Psoas muscle (tissue), 8 donors: ENCODE results near the gene LRRC32. TPM values are rescaled to one million over a fixed set of nuclear protein-coding genes. Genes with fewer than 3 reads are reported as not detected.

ENCODE experiments used
- ATAC-seq, 4 donors: fragments of 200-7000 bp; cut with Tn5 transposase; one replicate each; pipeline ENCODE4 v1.9.1; 2020; ENCODE audit warnings: moderate library complexity in 3 of 4, mild to moderate bottlenecking in 2 of 4
- DNase-seq, 2 donors: peaks; one replicate each; pipeline ENCODE4 v3.0.0-alpha.2; 2020
- H3K27ac ChIP-seq: fragments of 200-600 bp; one replicate; pipeline ENCODE4 v1.8.0; 2022
- H3K27me3 ChIP-seq, 3 donors: fragments of 200-600 bp in 1 of 3; one replicate each; pipeline versions ENCODE4 v1.6.1 to v1.8.0; 2013 to 2022; ENCODE audit warnings: low read length in 2 of 3, mild to moderate bottlenecking in 2 of 3, moderate library complexity in 1 of 3; ENCODE audit not compliant: insufficient read depth in 3 of 3
- H3K36me3 ChIP-seq, 2 donors: fragments of 200-600 bp in 1 of 2; one replicate each; pipeline versions ENCODE4 v1.6.1 to v1.8.0; 2013 to 2022; ENCODE audit warnings: low read depth in 1 of 2, mild to moderate bottlenecking in 1 of 2, moderate library complexity in 1 of 2; ENCODE audit not compliant: insufficient read depth in 1 of 2
- H3K4me1 ChIP-seq: fragments of 200-600 bp; one replicate; pipeline ENCODE4 v1.8.0; 2022
- H3K4me3 ChIP-seq: fragments of 200-600 bp; one replicate; pipeline ENCODE4 v1.8.0; 2022; ENCODE audit warnings: mild to moderate bottlenecking
- H3K9me3 ChIP-seq: fragments of 200-600 bp; one replicate; pipeline ENCODE4 v1.8.0; 2022
- CTCF ChIP-seq: fragments of 200-600 bp; IDR thresholded peaks from one replicate; pipeline ENCODE4 v1.8.0; 2022; ENCODE audit warnings: antibody characterized with exemption
- WGBS, 3 donors: extraction: QIAGEN DNeasy Blood & Tissue Kit; methylation state at CpG; one replicate each; pipeline versions ENCODE4 v1.1.6 to v1.1.7; 2013; 5-methylcytosine and 5-hydroxymethylcytosine counted together
- intact Hi-C, 2 donors: fragments of 100-400 bp; cut with DNase I; formaldehyde crosslinking; loops; one replicate each; pipeline versions ENCODE4 v1.11.0 to v1.14.2; 2022
- polyA plus RNA-seq, 3 donors: library from polyadenylated mRNA; stranded (reverse); fragments of 200-250 nt; gene quantifications; one replicate each; pipeline ENCODE4 v1.2.3, GENCODE V29; 2013
- total RNA-seq, 4 donors: library from RNA; stranded (reverse); fragmentation: NEBNext Ultra II Directional in 2 of 4; extraction: Animal tissue kit (Norgen Biotek cat#: 25700) in 2 of 4; gene quantifications; one replicate each; pipeline versions ENCODE4 v1.2.1 to v1.2.4, GENCODE V29; 2021 to 2023
- donor health status: healthy with polysubstance abuse.
- donor health status: DM: no; HTN: no; CAD: no; lungs with moderate emphysema.
- donor health status: Bipolar disorder and iron deficiency.
- donor health status: healthy.
- donor health status: DM: yes; HTN: yes; CAD: no.
- donor health status: DM: no; HTN: no; CAD: no.
- donor health status: DM: no; HTN: no; CAD: no.
- donor health status: DM: yes; HTN: yes; CAD: no.

Gene LRRC32
- total and polyA plus RNA-seq, 7 donors = 14.7 to 32.9 (median 16.7) TPM

- DNase-seq = no peak
- Histone ChIP-seq H3K4me1 (no peaks in the 10 kb centered on the region), H3K4me3 (peak overlapping the region; percentile 66), H3K27me3 (peaks cover 0 to 14% (median 4%) of the 10 kb centered on the region in 3 donors), H3K36me3 (peaks cover 0 to 9% of the 10 kb centered on the region in 2 donors), H3K9me3 (no peaks in the 10 kb centered on the region), H3K27ac (peak overlapping the region; percentile 36)
- no peak for TF ChIP-seq CTCF
- intact Hi-C loops = loop anchor here in 1 of 2 donors (5.0 kb wide), 1 partner anchor 68 kb away; no protein-coding TSS in a partner anchor
- 67 to 69% (median 68%) methylated on average over 2 of the region's 2 CpGs for WGBS, 3 donors
- no peak for ATAC-seq
These were observed 5.4 kb downstream of the LRRC32 start for GRCh38 chr11:76665172-76665571.

- ATAC-seq = no peak
- H3K4me1 ChIP-seq = no peaks in the 10 kb centered on the region
- no peak overlapping the region for H3K4me3 ChIP-seq
- H3K27ac ChIP-seq = peak overlapping the region; percentile 36
- H3K36me3 ChIP-seq = peaks cover 0 to 15% of the 10 kb centered on the region in 2 donors
- 50 to 66% (median 55%) methylated on average over 11 of the region's 11 CpGs for WGBS, 3 donors
- DNase-seq = no peak
- peaks cover 0 to 8% (median 0%) of the 10 kb centered on the region in 3 donors for H3K27me3 ChIP-seq
- TF ChIP-seq CTCF = no peak
- intact Hi-C loops = loop anchor here in 1 of 2 donors (5.0 kb wide), 1 partner anchor 67 kb away; no protein-coding TSS in a partner anchor
- no peaks in the 10 kb centered on the region for H3K9me3 ChIP-seq
These were observed 5.9 kb downstream of the LRRC32 start for GRCh38 chr11:76664578-76665061.

GRCh38 chr11:76663912-76664440, 6.6 kb downstream of the LRRC32 start:
- WGBS, 3 donors = 76 to 81% (median 80%) methylated on average over 7 of the region's 7 CpGs
- DNase-seq = no peak
- H3K4me1 ChIP-seq = no peaks in the 10 kb centered on the region
- H3K36me3 ChIP-seq = peaks cover 0 to 20% of the 10 kb centered on the region in 2 donors
- H3K4me3 ChIP-seq = no peak overlapping the region
- intact Hi-C loops = no loop called here
- peaks cover 0 to 6% (median 0%) of the 10 kb centered on the region in 3 donors for H3K27me3 ChIP-seq
- no peak for TF ChIP-seq CTCF
- ATAC-seq = no peak
- peak overlapping the region; percentile 36 for H3K27ac ChIP-seq
- no peaks in the 10 kb centered on the region for H3K9me3 ChIP-seq

- intact Hi-C loops = no loop called here
- H3K4me1 ChIP-seq = no peaks in the 10 kb centered on the region
- DNase-seq (no peak), ATAC-seq (no peak)
- TF ChIP-seq CTCF = no peak
- no peak overlapping the region for H3K4me3 ChIP-seq
- H3K27me3 ChIP-seq = peaks cover 0 to 4% (median 0%) of the 10 kb centered on the region in 3 donors
- 75 to 83% (median 75%) methylated on average over 2 of the region's 2 CpGs for WGBS, 3 donors
- H3K9me3 ChIP-seq = no peaks in the 10 kb centered on the region
- H3K27ac ChIP-seq = no peak overlapping the region
- peaks cover 0 to 24% of the 10 kb centered on the region in 2 donors for H3K36me3 ChIP-seq
These were observed 7.1 kb downstream of the LRRC32 start for GRCh38 chr11:76663486-76663810.
